ENCODE results near the gene TNIP3.
"Not testable (repeated sequence)": the region's sequence is repeated elsewhere in the genome, so short reads cannot be mapped to it uniquely, and the experiment has no call there.

Gene TNIP3

GRCh38 chr4:121164291-121164690 lies at the start of gene TNIP3:
Gene TNIP3, minus strand, starts transcription at chr4:121164321. Its CDS starts 196 bp downstream, at chr4:121164125.
- DNase-seq: peak; percentile 64

GRCh38 chr4:121212806-121213205 lies 48.7 kb upstream of the TNIP3 start:
- peak; percentile 12 for DNase-seq

- DNase-seq: peak; percentile 42
Observed at GRCh38 chr4:121209171-121209570, 45.0 kb upstream of the TNIP3 start.

DNA sequence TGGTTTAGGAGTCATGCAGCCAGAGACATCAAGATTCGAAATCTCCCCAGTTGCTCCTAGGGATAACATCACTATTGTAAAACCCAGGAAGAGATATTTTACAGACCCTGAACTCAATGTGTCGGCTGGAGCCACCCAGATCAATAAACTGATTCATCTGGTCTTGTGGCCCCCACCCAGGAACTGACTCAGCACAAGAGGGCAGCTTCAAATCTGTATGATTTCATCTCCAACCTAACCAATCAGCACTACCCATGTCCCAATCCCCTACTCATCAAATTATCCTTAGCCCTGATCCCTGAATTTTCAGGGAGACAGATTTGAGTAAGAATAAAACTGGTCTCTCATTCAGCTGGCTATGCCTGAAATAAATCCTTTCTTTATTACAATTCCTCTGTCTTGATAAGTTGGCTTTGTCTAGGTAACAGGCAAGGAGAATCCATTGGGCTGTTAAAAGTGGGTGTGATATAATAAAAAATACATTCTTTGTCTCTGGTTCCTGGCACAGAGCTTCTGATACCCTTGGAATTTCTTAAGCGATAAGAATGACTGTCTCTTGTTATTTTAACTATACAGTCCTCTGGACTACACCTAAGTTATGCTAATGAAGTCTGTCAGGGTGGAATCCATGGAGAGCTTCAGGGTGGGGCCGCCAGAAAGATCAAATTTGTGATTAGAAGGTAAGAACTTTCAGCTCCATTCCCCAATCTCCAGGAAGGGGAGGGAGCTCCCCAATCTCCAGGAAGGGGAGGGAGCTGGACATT lies 44.3 kb upstream of the TNIP3 start:
- no peak for DNase-seq

DNA sequence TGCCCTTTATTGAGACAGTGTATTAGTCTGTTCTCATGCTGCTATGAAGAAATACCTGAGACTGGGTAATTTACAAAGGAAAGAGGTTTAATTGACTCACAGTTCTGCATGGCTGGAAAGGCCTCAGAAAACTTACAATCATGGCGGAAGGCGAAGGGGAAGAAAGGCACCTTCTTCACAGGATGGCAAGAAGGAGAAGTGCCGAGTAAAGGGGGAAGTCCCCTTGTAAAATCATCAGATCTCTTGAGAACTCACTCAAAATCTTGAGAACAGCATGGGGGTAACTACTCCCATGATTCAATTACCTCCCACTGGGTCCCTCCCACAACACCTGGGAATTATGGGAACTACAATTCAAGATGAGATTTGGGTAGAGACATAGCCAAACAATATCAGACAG lies 41.7 kb upstream of the TNIP3 start:
- DNase-seq: not testable (repeated sequence)

GRCh38 chr4:121200795-121201472 lies 36.8 kb upstream of the TNIP3 start:
- no peak for DNase-seq

- no peak for DNase-seq
Observed at GRCh38 chr4:121199742-121200561, 35.8 kb upstream of the TNIP3 start.

GRCh38 chr4:121198251-121198650 lies 34.1 kb upstream of the TNIP3 start:
- DNase-seq: peak; percentile 87

- no peak for DNase-seq
Observed at GRCh38 chr4:121195649-121196048, 31.5 kb upstream of the TNIP3 start.

- peak; percentile 52 for DNase-seq
Observed at GRCh38 chr4:121192480-121192879, 28.4 kb upstream of the TNIP3 start.

GRCh38 chr4:121192013-121192412 lies 27.9 kb upstream of the TNIP3 start:
- DNase-seq: no peak

DNA sequence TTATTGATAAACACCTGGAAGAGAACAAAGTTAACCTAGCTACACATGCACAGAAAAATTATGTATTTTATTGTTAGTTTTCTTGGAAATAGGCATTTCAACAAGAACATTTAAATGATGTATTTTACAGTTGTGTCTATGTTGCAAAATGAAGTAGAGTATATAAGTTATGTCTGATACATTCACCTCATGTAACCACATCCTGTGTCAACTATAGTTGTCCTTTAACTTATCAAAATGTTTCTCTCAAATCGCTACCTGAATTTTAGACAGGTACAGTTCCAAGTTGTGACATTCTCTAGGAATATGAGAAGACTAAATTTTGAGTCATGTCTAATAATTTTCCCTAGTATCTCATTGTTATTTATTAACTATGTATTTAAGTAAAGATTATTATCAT lies 27.2 kb upstream of the TNIP3 start:
- no peak for DNase-seq

DNA sequence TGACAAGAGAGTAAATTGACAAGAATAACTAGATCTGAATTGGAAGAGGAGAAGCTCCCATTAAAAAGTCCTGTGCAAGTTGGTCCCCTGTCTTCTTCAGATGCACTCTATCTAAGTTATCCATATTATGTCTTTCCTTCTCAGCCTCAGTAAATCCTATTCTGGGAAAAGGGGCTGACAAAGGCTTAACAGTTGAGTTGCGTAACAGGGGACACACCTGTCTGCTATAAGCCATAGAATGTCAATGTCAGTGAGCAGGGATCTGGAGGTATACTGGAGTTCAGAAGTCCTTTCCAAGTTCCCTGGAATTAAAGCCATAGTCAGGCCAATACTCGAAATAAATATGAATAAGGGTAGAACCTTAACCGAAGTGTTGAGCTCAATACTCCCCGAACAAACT lies 26.3 kb upstream of the TNIP3 start:
- DNase-seq: no peak

DNA sequence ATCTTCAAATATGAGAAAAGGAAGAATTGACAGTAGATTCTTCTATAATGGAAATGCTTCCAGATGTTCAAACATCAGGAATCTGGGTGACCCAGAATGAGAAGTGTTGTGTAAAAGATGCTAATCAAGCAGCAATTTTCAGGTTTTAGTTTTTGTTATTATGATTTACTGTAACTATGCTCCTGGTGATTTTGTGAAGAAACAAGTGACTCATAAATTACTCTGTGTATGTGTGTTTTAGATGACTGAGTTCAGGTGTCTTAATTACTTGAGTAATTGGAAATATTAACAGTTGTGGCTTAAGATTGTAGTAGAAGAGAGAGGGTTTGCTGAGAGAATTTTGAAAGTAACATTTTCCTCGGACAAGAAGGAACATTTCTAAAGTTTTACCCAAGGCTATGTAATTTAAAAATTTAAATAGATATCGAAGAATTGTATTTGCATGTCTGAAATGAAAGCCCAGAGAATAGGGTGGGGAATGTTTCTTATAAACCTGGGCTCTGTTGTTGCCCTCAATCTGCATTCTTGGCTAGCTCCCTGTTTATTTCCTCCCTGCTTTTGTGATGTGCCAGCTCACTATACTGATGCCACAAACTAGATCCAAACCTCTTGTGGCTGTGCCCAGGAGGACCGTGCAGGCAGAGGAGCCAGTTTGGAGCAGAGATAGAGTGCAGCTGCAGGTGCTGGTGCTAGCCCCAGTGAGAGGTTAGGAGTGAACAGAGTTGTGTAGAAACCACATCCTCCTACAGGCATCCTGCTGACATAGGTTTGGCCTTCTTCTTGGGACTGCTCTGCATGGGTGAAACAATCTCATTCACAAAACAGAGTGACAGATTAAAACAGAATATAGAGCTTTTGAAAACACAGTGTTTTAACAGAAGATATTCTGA lies 25.4 kb upstream of the TNIP3 start:
- no peak for DNase-seq

GRCh38 chr4:121187206-121187605 lies 23.1 kb upstream of the TNIP3 start:
- DNase-seq: peak; percentile 11

GRCh38 chr4:121185960-121186359 lies 21.8 kb upstream of the TNIP3 start:
- no peak for DNase-seq

- DNase-seq: no peak
Observed at GRCh38 chr4:121183989-121184388, 19.9 kb upstream of the TNIP3 start.

DNA sequence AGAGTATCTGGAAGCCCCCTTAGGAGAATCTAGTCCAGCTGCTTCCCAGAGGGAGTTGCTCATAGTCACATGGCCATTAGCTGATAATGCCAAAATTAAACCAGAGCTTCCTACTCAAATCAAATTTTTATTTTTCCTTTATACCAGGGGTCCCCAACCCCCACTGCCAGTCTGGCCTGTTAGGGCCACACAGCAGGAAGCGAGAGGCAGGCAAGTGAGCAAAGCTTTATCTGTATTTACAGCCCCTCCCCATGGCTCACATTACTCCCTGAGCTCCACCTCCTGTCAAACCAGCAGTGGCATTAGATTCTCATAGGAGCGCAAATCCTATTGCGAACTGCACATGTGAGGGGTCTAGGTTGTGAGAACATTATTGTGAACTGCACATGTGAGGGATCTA lies 19.2 kb upstream of the TNIP3 start:
- DNase-seq: no peak

GRCh38 chr4:121182296-121182695 lies 18.2 kb upstream of the TNIP3 start:
- peak; percentile 29 for DNase-seq

DNA sequence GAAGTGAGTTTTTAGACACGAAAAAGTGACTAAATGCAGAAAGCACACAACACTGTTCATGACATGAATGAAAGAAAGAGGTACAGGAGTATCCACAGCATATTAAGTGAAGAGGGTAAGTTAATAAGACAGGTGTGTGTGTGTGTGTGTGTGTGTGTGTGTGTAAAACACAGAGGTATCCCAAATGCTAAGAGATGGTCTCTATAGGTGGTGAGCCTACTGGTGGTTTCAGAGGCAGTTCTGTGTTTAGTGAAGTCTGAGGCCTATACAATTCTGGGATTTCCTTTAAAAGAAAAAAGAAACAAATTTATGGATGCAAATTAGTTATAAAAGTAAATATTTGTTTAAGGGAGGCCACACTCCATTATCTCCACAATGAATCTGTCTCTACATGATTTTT lies 17.4 kb upstream of the TNIP3 start:
- DNase-seq: no peak

GRCh38 chr4:121180558-121180957 lies 16.4 kb upstream of the TNIP3 start:
- no peak for DNase-seq

Measured in fibroblast of skin of right quadriceps (primary cell).